A549 (cell line): ENCODE data around the gene MESP1. TPM values are rescaled to one million over a fixed set of nuclear protein-coding genes. Genes with fewer than 3 reads are reported as not detected.

Source experiments
- ATAC-seq, 2 experiments: fragments of 200-7000 bp in 1 of 2; fragments of >200 bp in 1 of 2; cut with Nextera tagmentation in 1 of 2; cut with Tn5 transposase in 1 of 2; 3 replicates each; pipeline versions ENCODE4 v1.8.0 to v1.9.1; 2018 to 2020; ENCODE audit warnings: mild to moderate bottlenecking in 1 of 2, moderate library complexity in 1 of 2
- CTCF ChIA-PET: fragments of 300-600 bp; sonication (Branson Sonifier 250); formaldehyde crosslinking; extraction: SDS; loops from one replicate; lab custom pipeline; 2021; ENCODE audit warnings: antibody characterized with exemption, inconsistent platforms; lab: Yijun Ruan, JAX
- POLR2A ChIA-PET: fragments of 350-600 bp; formaldehyde crosslinking; extraction: SDS; loops from one replicate; lab custom pipeline; 2021; ENCODE audit warnings: antibody characterized with exemption, inconsistent platforms; lab: Yijun Ruan, JAX
- DNase-seq, 2 experiments: peaks; one replicate each; pipeline versions ENCODE4 v3.0.0 to v3.0.0-alpha.2; 2011 to 2016; ENCODE audit warnings: low read depth in 1 of 2, low spot score in 1 of 2
- FAIRE-seq: peaks from 2 replicates; lab custom pipeline; 2011; peaks lifted over from hg19 to GRCh38; lab: Jason Lieb, UNC
- H3K27ac ChIP-seq, 2 experiments: fragments of >200 bp; sonication (Bioruptor Twin); formaldehyde crosslinking; 3 replicates each; pipeline ENCODE4 v1.5.1; 2016 to 2017
- H3K4me1 ChIP-seq: fragments of >200 bp; sonication (Bioruptor Twin); formaldehyde crosslinking; 3 replicates; pipeline ENCODE4 v1.6.1; 2016
- H3K4me2 ChIP-seq: fragments of >200 bp; sonication (Bioruptor Twin); formaldehyde crosslinking; 3 replicates; pipeline ENCODE4 v1.6.1; 2016
- H3K4me3 ChIP-seq: fragments of >200 bp; sonication (Bioruptor Twin); formaldehyde crosslinking; 3 replicates; pipeline ENCODE4 v1.5.1; 2016
- H3K9me3 ChIP-seq: fragments of >200 bp; sonication (Bioruptor Twin); formaldehyde crosslinking; 3 replicates; pipeline ENCODE4 v1.6.1; 2016
- ATOH8 ChIP-seq: fragments of 250-450 bp; sonication (Bioruptor Pico); IDR thresholded peaks from 2 replicates; pipeline ENCODE4 v1.5.0; 2020; ENCODE audit warnings: low read depth, mild to moderate bottlenecking, moderate library complexity
- BCL3 ChIP-seq: fragments of >200 bp; sonication (Bioruptor Twin); formaldehyde crosslinking; IDR thresholded peaks from 3 replicates; pipeline ENCODE4 v1.6.1; 2016
- CBX2 ChIP-seq: fragments of 200-600 bp; sonication (generic); IDR thresholded peaks from 2 replicates; pipeline ENCODE4 v1.6.1; 2016; ENCODE audit warnings: low read depth, mild to moderate bottlenecking, borderline replicate concordance
- CBX8 ChIP-seq: fragments of 200-600 bp; sonication (generic); IDR thresholded peaks from 2 replicates; pipeline ENCODE4 v1.6.1; 2016
- CHD2 ChIP-seq: fragments of 150-350 bp; IDR thresholded peaks from 2 replicates; pipeline ENCODE4 v1.6.1; 2014; ENCODE audit warnings: low read length; ENCODE audit not compliant: partially characterized antibody
- CHD4 ChIP-seq: fragments of 200-600 bp; sonication (generic); IDR thresholded peaks from 2 replicates; pipeline ENCODE4 v1.6.1; 2016; ENCODE audit warnings: antibody characterized with exemption, mild to moderate bottlenecking, borderline replicate concordance
- E2F6 ChIP-seq: IDR thresholded peaks from 2 replicates; pipeline ENCODE4 v1.6.1; 2012; ENCODE audit warnings: low read depth, borderline replicate concordance
- EHF ChIP-seq: fragments of 250-450 bp; sonication (Bioruptor Pico); IDR thresholded peaks from 2 replicates; pipeline ENCODE4 v1.5.0; 2020; ENCODE audit warnings: mild to moderate bottlenecking
- ELK1 ChIP-seq: fragments of 150-350 bp; IDR thresholded peaks from 2 replicates; pipeline ENCODE4 v1.6.1; 2014; ENCODE audit warnings: low read depth, mild to moderate bottlenecking, low read length
- FOXS1 ChIP-seq: fragments of 250-450 bp; sonication (Bioruptor Pico); IDR thresholded peaks from 2 replicates; pipeline ENCODE4 v1.5.0; 2020; ENCODE audit warnings: mild to moderate bottlenecking, moderate library complexity
- HEYL ChIP-seq: fragments of 250-450 bp; sonication (Bioruptor Pico); IDR thresholded peaks from 2 replicates; pipeline ENCODE4 v1.8.0; 2021; ENCODE audit warnings: mild to moderate bottlenecking, moderate library complexity
- HOXA7 ChIP-seq: fragments of 250-450 bp; sonication (Bioruptor Pico); IDR thresholded peaks from 2 replicates; pipeline ENCODE4 v1.5.0; 2020; ENCODE audit warnings: mild to moderate bottlenecking, moderate library complexity
- HOXB13 ChIP-seq: fragments of 250-450 bp; sonication (Bioruptor Pico); IDR thresholded peaks from 2 replicates; pipeline ENCODE4 v1.5.0; 2020; ENCODE audit warnings: low read depth, mild to moderate bottlenecking, moderate library complexity
- JUNB ChIP-seq: fragments of >200 bp; sonication (Bioruptor Twin); formaldehyde crosslinking; IDR thresholded peaks from 2 replicates; pipeline ENCODE4 v1.6.1; 2016
- KDM5A ChIP-seq: fragments of 200-600 bp; sonication (generic); IDR thresholded peaks from 2 replicates; pipeline ENCODE4 v1.6.1; 2016; ENCODE audit warnings: antibody characterized with exemption, mild to moderate bottlenecking
- MAFK ChIP-seq: fragments of 450-650 bp; IDR thresholded peaks from 2 replicates; pipeline ENCODE4 v1.6.1; 2014; ENCODE audit not compliant: partially characterized antibody
- NPAS2 ChIP-seq: fragments of 250-450 bp; sonication (Bioruptor Pico); IDR thresholded peaks from 2 replicates; pipeline ENCODE4 v1.8.0; 2022; ENCODE audit warnings: mild to moderate bottlenecking, moderate library complexity, borderline replicate concordance
- PBX3 ChIP-seq: IDR thresholded peaks from 2 replicates; pipeline ENCODE4 v1.6.1; 2012
- RAD21 ChIP-seq, 2 experiments: fragments of >200 bp in 1 of 2; sonication (Bioruptor Twin) in 1 of 2; formaldehyde crosslinking in 1 of 2; IDR thresholded peaks in 1 of 2; conservative IDR thresholded peaks in 1 of 2; 2 replicates in 1 of 2; 3 replicates in 1 of 2; pipeline ENCODE4 v1.6.1; 2012 to 2018; ENCODE audit warnings: inconsistent platforms in 1 of 2
- REST ChIP-seq: fragments of 200-600 bp; sonication (generic); IDR thresholded peaks from 2 replicates; pipeline ENCODE4 v1.6.1; 2016; ENCODE audit warnings: antibody characterized with exemption, mild to moderate bottlenecking, moderate library complexity
- SREBF2 ChIP-seq: fragments of 450-650 bp; IDR thresholded peaks from 2 replicates; pipeline ENCODE4 v1.6.1; 2014; ENCODE audit warnings: mild to moderate bottlenecking, moderate library complexity
- TFCP2L1 ChIP-seq: fragments of 250-450 bp; sonication (Bioruptor Pico); IDR thresholded peaks from 2 replicates; pipeline ENCODE4 v1.5.0; 2021; ENCODE audit warnings: mild to moderate bottlenecking
- TP53 ChIP-seq: fragments of 250-450 bp; sonication (Bioruptor Pico); IDR thresholded peaks from 2 replicates; pipeline ENCODE4 v1.5.0; 2021; ENCODE audit warnings: mild to moderate bottlenecking, moderate library complexity
- ZC3H11A ChIP-seq: fragments of 450-650 bp; IDR thresholded peaks from 2 replicates; pipeline ENCODE4 v1.6.1; 2014; ENCODE audit warnings: antibody characterized with exemption, mild to moderate bottlenecking
- ZFP36 ChIP-seq: fragments of 450-650 bp; IDR thresholded peaks from 2 replicates; pipeline ENCODE4 v1.6.1; 2014; ENCODE audit warnings: borderline replicate concordance; ENCODE audit not compliant: partially characterized antibody
- ZSCAN20 ChIP-seq: fragments of 250-450 bp; sonication (Bioruptor Pico); IDR thresholded peaks from 2 replicates; pipeline ENCODE4 v1.8.0; 2022; ENCODE audit warnings: mild to moderate bottlenecking, moderate library complexity
- WGBS: methylation state at CpG from one replicate; pipeline ENCODE4 v1.1.6; 2017; ENCODE audit errors: missing lambda C conversion rate; 5-methylcytosine and 5-hydroxymethylcytosine counted together
- polyA plus RNA-seq, 4 experiments: library from polyadenylated mRNA; depleted of rRNA in 3 of 4; stranded (reverse); fragments of >200 nt; fragmentation: RNase III in 1 of 4; extraction: RNeasy Plus Mini Kit Qiagen cat#74134 plus additional on column Dnase treatment in 1 of 4; gene quantifications; 2 replicates in 3 of 4; 3 replicates in 1 of 4; pipeline ENCODE4 v1.2.3, GENCODE V29; 2011 to 2017

The MESP1 gene
- polyA plus RNA-seq, 2 of the 4 experiments (the other 2 are of a cell fraction), result 1.2 to 2.7 TPM

GRCh38 chr15:89770041-89770440, 19.0 kb upstream of the MESP1 start:
- ChIA-PET CTCF (interaction anchor here (0.6 to 12.4 kb wide), 6 partner anchors 13 to 523 kb away, joined by 3 to 222 read pairs (median 8); partner anchors contain the start of gene MESP1), POLR2A (no interaction called here)
- Histone ChIP-seq H3K4me3 (no peak overlapping the region), H3K4me2 (no peak overlapping the region), H3K27ac (no peak overlapping the region), H3K4me1 (peaks cover 18% of the 10 kb centered on the region), H3K9me3 (no peaks in the 10 kb centered on the region)
- TF ChIP-seq ZFP36 (no peak), TP53 (CRISPR knock-in tag) (no peak), HEYL (CRISPR knock-in tag) (no peak), RAD21 (conservative IDR thresholded peaks at IDR 0.05 in 1 of 2, IDR thresholded peaks at IDR 0.05 in 1 of 2) (no peak), HOXA7 (no peak), PBX3 (no peak), ZC3H11A (no peak), EHF (no peak), NPAS2 (CRISPR knock-in tag) (no peak), JUNB (no peak), CBX8 (no peak), E2F6 (no peak), REST (no peak), ATOH8 (CRISPR knock-in tag) (no peak), ELK1 (no peak), KDM5A (no peak), BCL3 (no peak)
- 68% methylated on average over 3 of the region's 3 CpGs for WGBS
- DNase-seq (no peak), FAIRE-seq (no peak), ATAC-seq (no peak)

GRCh38 chr15:89769366-89769765, 18.3 kb upstream of the MESP1 start:
- H3K9me3 ChIP-seq, result no peaks in the 10 kb centered on the region
- no peak for TF ChIP-seq MAFK
- no peak for TF ChIP-seq ZSCAN20 (CRISPR knock-in tag)
- no peak for TF ChIP-seq CHD2
- no peak for TF ChIP-seq EHF
- TF ChIP-seq HOXB13 (CRISPR knock-in tag), result no peak
- TF ChIP-seq SREBF2, result no peak
- TF ChIP-seq HOXA7, result no peak
- TF ChIP-seq CBX2, result no peak
- no peak for TF ChIP-seq FOXS1 (CRISPR knock-in tag)
- no peak for TF ChIP-seq TFCP2L1
- no peak for TF ChIP-seq CHD4
- TF ChIP-seq CBX8, result no peak
- ATAC-seq (no peak), FAIRE-seq (no peak), DNase-seq (no peak)
- POLR2A ChIA-PET, result no interaction called here
- H3K4me2 ChIP-seq, result no peak overlapping the region
- H3K4me3 ChIP-seq, result no peak overlapping the region
- 87% methylated on average over 3 of the region's 3 CpGs for WGBS
- no peak overlapping the region for H3K27ac ChIP-seq
- peaks cover 18% of the 10 kb centered on the region for H3K4me1 ChIP-seq
- CTCF ChIA-PET, result interaction anchor here (1.1 to 12.4 kb wide), 5 partner anchors 12 to 120 kb away, joined by 3 to 222 read pairs (median 11); partner anchors contain the start of gene MESP1
